ENCODE results near the gene SP100.
"Not testable (repeated sequence)": the region's sequence is repeated elsewhere in the genome, so short reads cannot be mapped to it uniquely, and the experiment has no call there.

The SP100 gene

GRCh38 chr2:230416061-230416721 is at the start of gene SP100:
TSS of gene SP100 (plus strand) at chr2:230416201. CDS start at chr2:230416297, 96 bp downstream.
- DNase-seq = no peak

- DNase-seq = no peak
Measured at GRCh38 chr2:230382108-230382507, 33.9 kb upstream of the SP100 start.

- DNase-seq = no peak
Measured at GRCh38 chr2:230383453-230383852, 32.5 kb upstream of the SP100 start.

GRCh38 chr2:230384986-230385385 is 31.0 kb upstream of the SP100 start:
- DNase-seq = no peak

GRCh38 chr2:230394301-230394700 is 21.7 kb upstream of the SP100 start:
- no peak for DNase-seq

GRCh38 chr2:230398698-230399097 is 17.3 kb upstream of the SP100 start:
- DNase-seq = not testable (repeated sequence)

- no peak for DNase-seq
Measured at GRCh38 chr2:230400041-230400440, 16.0 kb upstream of the SP100 start.

- no peak for DNase-seq
Measured at GRCh38 chr2:230400454-230400853, 15.5 kb upstream of the SP100 start.

- not testable (repeated sequence) for DNase-seq
Measured at GRCh38 chr2:230401026-230401425, 15.0 kb upstream of the SP100 start.

GRCh38 chr2:230403746-230404145 is 12.3 kb upstream of the SP100 start:
- DNase-seq = no peak

- DNase-seq = no peak
Measured at GRCh38 chr2:230405824-230406223, 10.2 kb upstream of the SP100 start.

- no peak for DNase-seq
Measured at GRCh38 chr2:230408244-230408842, 7.7 kb upstream of the SP100 start.

GRCh38 chr2:230409316-230409715 is 6.7 kb upstream of the SP100 start:
- not testable (repeated sequence) for DNase-seq

GRCh38 chr2:230410263-230410662 is 5.7 kb upstream of the SP100 start:
- no peak for DNase-seq

GRCh38 chr2:230410861-230411569 is 5.0 kb upstream of the SP100 start:
- no peak for DNase-seq

GRCh38 chr2:230411570-230412370 is 4.2 kb upstream of the SP100 start:
- peak; percentile 55 for DNase-seq

- DNase-seq = no peak
Measured at GRCh38 chr2:230412371-230412711, 3.7 kb upstream of the SP100 start.

- DNase-seq = no peak
Measured at GRCh38 chr2:230412846-230413245, 3.2 kb upstream of the SP100 start.

GRCh38 chr2:230413479-230413878 is 2.5 kb upstream of the SP100 start:
- DNase-seq = no peak

- DNase-seq = no peak
Measured at GRCh38 chr2:230414302-230414701, 1.7 kb upstream of the SP100 start.

- DNase-seq = no peak
Measured at GRCh38 chr2:230417436-230417835, 1.4 kb downstream of the SP100 start.

GRCh38 chr2:230418341-230419016 is 2.5 kb downstream of the SP100 start:
- no peak for DNase-seq

GRCh38 chr2:230419181-230419580 is 3.2 kb downstream of the SP100 start:
- no peak for DNase-seq
